GM18861 (cell line): ENCODE data around the gene BCOR.

Source experiments
- ATAC-seq: cut with Tn5 transposase; IDR thresholded peaks from one replicate; pipeline ENCODE4 v1.9.1; 2021; ENCODE audit not compliant: unreplicated experiment

BCOR gene

GRCh38 chrX:40099055-40099958 is 1.5 kb upstream of the BCOR start:
- ATAC-seq, result peak; percentile 51

- ATAC-seq, result peak; percentile 30
Observed at GRCh38 chrX:40098264-40099054, 701 bp upstream of the BCOR start.

GRCh38 chrX:40097141-40097503 is 636 bp downstream of the BCOR start:
- ATAC-seq, result no peak

GRCh38 chrX:40096395-40097091 is 1.2 kb downstream of the BCOR start:
- ATAC-seq, result no peak

GRCh38 chrX:40095583-40096394 is 2.0 kb downstream of the BCOR start:
- ATAC-seq, result no peak

GRCh38 chrX:40094900-40095582 is 2.7 kb downstream of the BCOR start:
- ATAC-seq, result no peak

- no peak for ATAC-seq
Observed at GRCh38 chrX:40094041-40094899, 3.5 kb downstream of the BCOR start.

GRCh38 chrX:40093586-40093985 is 4.2 kb downstream of the BCOR start:
- no peak for ATAC-seq

GRCh38 chrX:40092808-40093435 is 4.8 kb downstream of the BCOR start:
- ATAC-seq, result no peak

- no peak for ATAC-seq
Observed at GRCh38 chrX:40091691-40092421, 5.9 kb downstream of the BCOR start.

- ATAC-seq, result no peak
Observed at GRCh38 chrX:40090961-40091360, 6.8 kb downstream of the BCOR start.

- no peak for ATAC-seq
Observed at GRCh38 chrX:40090050-40090804, 7.5 kb downstream of the BCOR start.

GRCh38 chrX:40088803-40089540 is 8.8 kb downstream of the BCOR start:
- ATAC-seq, result no peak

GRCh38 chrX:40088299-40088625 is 9.5 kb downstream of the BCOR start:
- ATAC-seq, result no peak

GRCh38 chrX:40087425-40088298 is 10.1 kb downstream of the BCOR start:
- ATAC-seq, result no peak
